HepG2 (cell line): Measurements from ENCODE around the gene MAP1LC3B.

ENCODE experiments used
- CEBPZ ChIP-seq: IDR thresholded peaks from 2 replicates; pipeline ENCODE4 v1.6.1; 2012; ENCODE audit warnings: low read length, improper control_type of control experiment
- NR2F2 ChIP-seq: IDR thresholded peaks from 2 replicates; pipeline ENCODE4 v1.6.1; 2012; ENCODE audit warnings: low read depth, inconsistent platforms, borderline replicate concordance
- TAF1 ChIP-seq: sonication (generic); formaldehyde crosslinking; IDR thresholded peaks from 2 replicates; pipeline ENCODE4 v1.4.0; 2020; ENCODE audit warnings: missing genetic modification reagents

GRCh38 chr16:87451563-87452210 lies 59.6 kb downstream of the MAP1LC3B start:
- TF ChIP-seq NR2F2: no peak
- TF ChIP-seq TAF1 (CRISPR knock-in tag): no peak
- no peak for TF ChIP-seq CEBPZ
